Urinary bladder (tissue), 4 donors: Measurements from ENCODE around the gene NXPE2. TPM values are rescaled to one million over a fixed set of nuclear protein-coding genes. Genes with fewer than 3 reads are reported as not detected.

Source experiments
- DNase-seq: peaks from one replicate; pipeline ENCODE4 v3.0.0-alpha.2; 2015; ENCODE audit errors: extremely low spot score
- H3K27ac ChIP-seq: one replicate; pipeline ENCODE4 v1.5.1; 2013; ENCODE audit warnings: low read depth, mild to moderate bottlenecking, moderate library complexity
- H3K36me3 ChIP-seq: one replicate; pipeline ENCODE4 v1.6.1; 2013; ENCODE audit warnings: mild to moderate bottlenecking, moderate library complexity; ENCODE audit not compliant: insufficient read depth
- H3K4me1 ChIP-seq: one replicate; pipeline ENCODE4 v1.6.1; 2013; ENCODE audit warnings: mild to moderate bottlenecking, moderate library complexity; ENCODE audit not compliant: insufficient read depth
- H3K4me3 ChIP-seq: one replicate; pipeline ENCODE4 v1.5.1; 2013; ENCODE audit warnings: low read depth, low read length
- WGBS: extraction: QIAGEN DNeasy Blood & Tissue Kit; methylation state at CpG from one replicate; pipeline ENCODE4 v1.1.7; 2013; 5-methylcytosine and 5-hydroxymethylcytosine counted together
- polyA plus RNA-seq: library from polyadenylated mRNA; stranded (reverse); fragments of 200-250 nt; gene quantifications from one replicate; pipeline ENCODE4 v1.2.3, GENCODE V29; 2013
- total RNA-seq: library from RNA; depleted of rRNA; stranded (reverse); fragments of >200 nt; gene quantifications from one replicate; pipeline ENCODE4 v1.2.3, GENCODE V29; 2014
- donor health status: healthy with polysubstance abuse.
- donor health status: healthy.

Gene NXPE2
- total and polyA plus RNA-seq, 2 donors, result 0.09 to 1.2 TPM

- no peak for DNase-seq
- Histone ChIP-seq H3K36me3 (no peaks in the 10 kb centered on the region), H3K27ac (no peak overlapping the region), H3K4me1 (no peaks in the 10 kb centered on the region), H3K4me3 (no peak overlapping the region)
- WGBS, result 31% methylated on average over 4 of the region's 4 CpGs
Observed at GRCh38 chr11:114705280-114706024, 27.1 kb downstream of the NXPE2 start.

- 80% methylated on average over 1 of the region's 1 CpG for WGBS
- no peak overlapping the region for H3K4me3 ChIP-seq
- H3K36me3 ChIP-seq, result no peaks in the 10 kb centered on the region
- H3K4me1 ChIP-seq, result no peaks in the 10 kb centered on the region
- DNase-seq, result no peak
- no peak overlapping the region for H3K27ac ChIP-seq
Observed at GRCh38 chr11:114709960-114710359, 31.6 kb downstream of the NXPE2 start.

DNA sequence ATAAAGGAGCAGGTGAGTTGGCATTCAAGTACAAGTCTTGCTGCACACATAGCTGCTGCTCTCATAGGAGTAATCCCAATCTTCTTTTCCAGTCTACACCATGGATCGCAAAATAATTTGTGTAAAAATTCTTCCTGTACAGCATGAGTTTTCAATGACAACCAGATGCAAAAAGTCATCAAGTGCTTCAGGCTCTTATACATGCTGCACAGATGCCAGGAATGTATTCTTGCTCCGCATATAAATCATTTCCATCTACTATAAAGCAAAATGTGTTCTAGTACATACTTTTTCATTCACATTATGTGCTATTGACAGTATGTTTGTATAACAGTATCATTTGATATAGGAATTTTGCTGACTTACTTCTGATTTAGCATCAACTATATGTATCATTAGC, 35.4 kb downstream of the NXPE2 start:
- no peaks in the 10 kb centered on the region for H3K36me3 ChIP-seq
- H3K27ac ChIP-seq, result no peak overlapping the region
- no peaks in the 10 kb centered on the region for H3K4me1 ChIP-seq
- H3K4me3 ChIP-seq, result no peak overlapping the region
- no peak for DNase-seq
- 94% methylated on average over 2 of the region's 2 CpGs for WGBS

GRCh38 chr11:114719562-114719961, 41.2 kb downstream of the NXPE2 start:
- Histone ChIP-seq H3K36me3 (no peaks in the 10 kb centered on the region), H3K4me3 (no peak overlapping the region), H3K27ac (no peak overlapping the region), H3K4me1 (no peaks in the 10 kb centered on the region)
- 92% methylated on average over 5 of the region's 5 CpGs for WGBS
- DNase-seq, result no peak

DNA sequence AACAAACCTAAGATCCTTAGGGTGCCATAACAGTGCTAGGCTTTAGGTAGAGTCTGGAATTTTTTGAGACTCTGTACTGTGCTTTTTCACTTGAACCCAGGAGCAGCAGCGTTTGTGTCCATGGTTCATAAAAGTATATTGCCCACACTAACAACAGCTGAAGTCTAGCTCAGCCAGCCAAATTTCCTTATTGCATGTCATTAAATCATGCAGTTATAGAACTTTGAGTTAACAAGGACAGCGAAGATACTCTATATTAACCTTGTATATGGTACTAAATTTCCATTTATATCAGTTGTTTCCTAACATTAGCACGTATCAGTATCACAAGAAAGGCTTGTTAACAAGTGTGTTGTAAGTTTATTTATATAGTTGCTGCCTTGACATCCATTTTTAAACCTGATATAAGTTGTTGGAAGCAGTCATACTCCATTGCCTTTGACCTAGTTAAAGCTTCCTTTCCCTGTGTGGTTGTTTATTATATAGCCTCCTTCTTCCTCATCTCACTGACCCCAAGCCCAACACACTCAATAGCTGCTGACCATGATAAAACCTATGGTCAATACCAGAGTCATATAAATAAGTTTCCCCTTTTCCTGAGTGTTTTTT, 46.7 kb downstream of the NXPE2 start:
- whole genome bisulfite sequencing, result 78% methylated on average over 3 of the region's 3 CpGs
- H3K4me1 ChIP-seq, result no peaks in the 10 kb centered on the region
- no peak overlapping the region for H3K27ac ChIP-seq
- H3K4me3 ChIP-seq, result no peak overlapping the region
- no peaks in the 10 kb centered on the region for H3K36me3 ChIP-seq
- DNase-seq, result no peak

DNA sequence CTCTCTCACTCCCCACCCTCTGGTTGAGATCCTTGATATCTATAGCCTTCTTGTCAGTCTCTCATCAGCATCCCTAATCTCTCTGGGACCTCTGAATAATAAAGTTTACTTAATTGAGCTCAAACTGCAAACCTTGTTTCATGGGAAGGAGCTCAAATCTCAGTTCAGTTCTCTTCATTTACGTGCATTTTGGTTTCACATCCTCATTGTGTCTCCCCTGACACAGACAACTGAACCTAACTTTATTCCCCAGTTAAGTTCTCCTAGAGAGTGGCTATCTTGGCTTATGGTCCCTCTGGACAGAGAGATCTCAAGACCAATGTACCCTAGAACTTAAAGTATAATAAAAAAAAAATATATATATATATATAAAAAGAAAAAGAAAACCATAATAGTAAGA, 47.3 kb downstream of the NXPE2 start:
- no peak overlapping the region for H3K27ac ChIP-seq
- no peaks in the 10 kb centered on the region for H3K4me1 ChIP-seq
- no peaks in the 10 kb centered on the region for H3K36me3 ChIP-seq
- H3K4me3 ChIP-seq, result no peak overlapping the region
- DNase-seq, result no peak
- WGBS, result 74% methylated on average over 1 of the region's 1 CpG

GRCh38 chr11:114736806-114737205, 58.5 kb downstream of the NXPE2 start:
- H3K36me3 ChIP-seq, result no peaks in the 10 kb centered on the region
- H3K27ac ChIP-seq, result no peak overlapping the region
- no peak for DNase-seq
- H3K4me3 ChIP-seq, result no peak overlapping the region
- WGBS, result 48% methylated on average over 4 of the region's 4 CpGs
- no peaks in the 10 kb centered on the region for H3K4me1 ChIP-seq

DNA sequence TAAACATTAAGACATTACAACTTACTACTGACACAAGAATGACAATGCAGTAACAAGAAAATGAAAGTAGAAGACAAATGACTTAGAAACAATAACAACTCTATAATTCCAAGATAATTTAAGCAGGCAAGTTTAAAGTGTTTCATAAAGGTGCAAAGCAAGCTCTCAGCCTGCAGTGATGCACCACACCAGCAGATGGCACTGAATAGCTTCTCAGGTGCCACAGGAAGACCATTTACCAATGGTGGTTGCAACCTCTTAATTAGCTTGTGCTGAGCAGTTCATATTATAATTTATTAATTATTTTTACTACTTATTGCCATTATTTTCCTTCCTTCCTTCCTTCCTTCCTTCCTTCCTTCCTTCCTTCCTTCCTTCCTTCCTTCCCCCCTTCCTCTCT, 60.6 kb downstream of the NXPE2 start:
- Histone ChIP-seq H3K36me3 (no peaks in the 10 kb centered on the region), H3K27ac (no peak overlapping the region), H3K4me1 (no peaks in the 10 kb centered on the region), H3K4me3 (no peak overlapping the region)
- no peak for DNase-seq

GRCh38 chr11:114745150-114745671, 66.9 kb downstream of the NXPE2 start:
- no peak for DNase-seq
- no peak overlapping the region for H3K4me3 ChIP-seq
- H3K27ac ChIP-seq, result no peak overlapping the region
- H3K36me3 ChIP-seq, result no peaks in the 10 kb centered on the region
- no peaks in the 10 kb centered on the region for H3K4me1 ChIP-seq
- 76% methylated on average over 2 of the region's 2 CpGs for WGBS

DNA sequence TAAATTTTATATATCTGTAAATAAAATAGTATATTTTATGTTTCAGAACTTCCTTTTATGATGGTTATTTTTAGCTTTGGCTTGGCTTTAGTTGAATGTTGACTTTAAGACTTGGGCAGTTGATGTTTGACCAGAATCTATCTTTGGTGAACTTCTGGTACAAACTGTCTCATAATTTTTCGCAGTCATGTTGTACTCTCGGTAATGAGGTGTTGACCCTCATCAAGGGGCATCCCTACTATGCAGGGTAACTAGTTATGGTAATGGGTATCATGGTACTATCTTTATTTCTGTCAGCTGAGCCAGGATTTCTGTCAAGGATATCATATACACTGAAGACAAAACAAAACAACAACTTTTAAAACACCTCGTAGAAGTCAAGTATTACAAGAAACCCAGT, 67.7 kb downstream of the NXPE2 start:
- Histone ChIP-seq H3K27ac (no peak overlapping the region), H3K4me3 (no peak overlapping the region), H3K4me1 (no peaks in the 10 kb centered on the region), H3K36me3 (no peaks in the 10 kb centered on the region)
- no peak for DNase-seq
- WGBS, result 48% methylated on average over 3 of the region's 3 CpGs

Other genes starting within 250 kb of the NXPE2 start
- 126 TPM for gene REXO2, start 239.1 kb upstream of the NXPE2 start, total RNA-seq
- 107 TPM for gene REXO2, start 239.1 kb upstream of the NXPE2 start, polyA plus RNA-seq
- gene NXPE1, start 118.6 kb upstream of the NXPE2 start, total RNA-seq, result not detected
- 0.08 TPM for gene NXPE1, start 118.6 kb upstream of the NXPE2 start, polyA plus RNA-seq
- gene NXPE4, start 82.7 kb upstream of the NXPE2 start, total RNA-seq, result not detected
- gene NXPE4, start 82.7 kb upstream of the NXPE2 start, polyA plus RNA-seq, result not detected